ENCODE measurements around the gene RANBP9. TPM values are rescaled to one million over a fixed set of nuclear protein-coding genes. Genes with fewer than 3 reads are reported as not detected.

Gene RANBP9
- total RNA-seq, 1 experiment from 2014 or later, result 17.5 TPM

- no peaks in the 10 kb centered on the region for H3K9me3 ChIP-seq (ENCODE audit: low read length)
- H4K20me1 ChIP-seq (ENCODE audit: insufficient read depth, low read depth, low read length), result peaks cover 62% of the 10 kb centered on the region
- no peak overlapping the region for H3K4me3 ChIP-seq (ENCODE audit: low read length)
- H3K79me2 ChIP-seq (ENCODE audit: low read length), result peaks cover 62% of the 10 kb centered on the region
- H3K36me3 ChIP-seq (ENCODE audit: insufficient read depth, low read length), result no peaks in the 10 kb centered on the region
- no peak overlapping the region for H3K27ac ChIP-seq (ENCODE audit: low read length)
- H3K4me1 ChIP-seq (ENCODE audit: low read length), result peaks cover 17% of the 10 kb centered on the region; the same call in 1 of the 2 replicates
- H3K9me2 ChIP-seq (replicated peaks; ENCODE audit: insufficient read depth, low read length), result no peaks in the 10 kb centered on the region
- H3K4me2 ChIP-seq (ENCODE audit: low read depth, low read length, poor library complexity, severe bottlenecking), result no peak overlapping the region
- H3K27me3 ChIP-seq (ENCODE audit: low read length), result no peaks in the 10 kb centered on the region
- DNase-seq, result no peak
- no peak overlapping the region for H3K9ac ChIP-seq (ENCODE audit: low read length)
- no peak overlapping the region for H2AFZ ChIP-seq (ENCODE audit: low read length)
These were observed 8.1 kb downstream of the RANBP9 start for GRCh38 chr6:13703496-13703895.

GRCh38 chr6:13702809-13703302, 8.8 kb downstream of the RANBP9 start:
- peaks cover 62% of the 10 kb centered on the region for H3K79me2 ChIP-seq (ENCODE audit: low read length)
- H2AFZ ChIP-seq (ENCODE audit: low read length), result no peak overlapping the region
- no peak overlapping the region for H3K27ac ChIP-seq (ENCODE audit: low read length)
- H3K4me3 ChIP-seq (ENCODE audit: low read length), result no peak overlapping the region
- no peak overlapping the region for H3K4me2 ChIP-seq (ENCODE audit: low read depth, low read length, poor library complexity, severe bottlenecking)
- peaks cover 60% of the 10 kb centered on the region for H4K20me1 ChIP-seq (ENCODE audit: insufficient read depth, low read depth, low read length)
- DNase-seq, result peak; percentile 47
- no peaks in the 10 kb centered on the region for H3K9me2 ChIP-seq (replicated peaks; ENCODE audit: insufficient read depth, low read length)
- no peaks in the 10 kb centered on the region for H3K36me3 ChIP-seq (ENCODE audit: insufficient read depth, low read length)
- no peaks in the 10 kb centered on the region for H3K27me3 ChIP-seq (ENCODE audit: low read length)
- H3K9me3 ChIP-seq (ENCODE audit: low read length), result no peaks in the 10 kb centered on the region
- H3K4me1 ChIP-seq (ENCODE audit: low read length), result peaks cover 19% of the 10 kb centered on the region
- no peak overlapping the region for H3K9ac ChIP-seq (ENCODE audit: low read length)

GRCh38 chr6:13700232-13700631, 11.4 kb downstream of the RANBP9 start:
- Histone ChIP-seq H3K27ac (ENCODE audit: low read length) (no peak overlapping the region), H3K4me3 (ENCODE audit: low read length) (no peak overlapping the region), H2AFZ (ENCODE audit: low read length) (no peak overlapping the region), H3K4me2 (ENCODE audit: low read depth, low read length, poor library complexity, severe bottlenecking) (no peak overlapping the region), H3K4me1 (ENCODE audit: low read length) (peaks cover 45% of the 10 kb centered on the region), H3K27me3 (ENCODE audit: low read length) (no peaks in the 10 kb centered on the region), H4K20me1 (ENCODE audit: insufficient read depth, low read depth, low read length) (peaks cover 76% of the 10 kb centered on the region), H3K79me2 (ENCODE audit: low read length) (peaks cover 67% of the 10 kb centered on the region), H3K9me3 (ENCODE audit: low read length) (no peaks in the 10 kb centered on the region), H3K36me3 (ENCODE audit: insufficient read depth, low read length) (0 out of 2 replicates have a peak, but pooled peaks cover 8% of the 10 kb centered on the region), H3K9ac (ENCODE audit: low read length) (no peak overlapping the region), H3K9me2 (replicated peaks; ENCODE audit: insufficient read depth, low read length) (no peaks in the 10 kb centered on the region)
- no peak for DNase-seq

- H3K9ac ChIP-seq (ENCODE audit: low read length), result no peak overlapping the region
- H3K79me2 ChIP-seq (ENCODE audit: low read length), result peaks cover 74% of the 10 kb centered on the region
- H3K4me3 ChIP-seq (ENCODE audit: low read length), result no peak overlapping the region
- H4K20me1 ChIP-seq (ENCODE audit: insufficient read depth, low read depth, low read length), result peaks cover 86% of the 10 kb centered on the region
- no peaks in the 10 kb centered on the region for H3K9me2 ChIP-seq (replicated peaks; ENCODE audit: insufficient read depth, low read length)
- H3K27ac ChIP-seq (ENCODE audit: low read length), result no peak overlapping the region
- peaks cover 52% of the 10 kb centered on the region for H3K4me1 ChIP-seq (ENCODE audit: low read length)
- no peak overlapping the region for H3K4me2 ChIP-seq (ENCODE audit: low read depth, low read length, poor library complexity, severe bottlenecking)
- H2AFZ ChIP-seq (ENCODE audit: low read length), result no peak overlapping the region
- no peaks in the 10 kb centered on the region for H3K27me3 ChIP-seq (ENCODE audit: low read length)
- H3K36me3 ChIP-seq (ENCODE audit: insufficient read depth, low read length), result 0 out of 2 replicates have a peak, but pooled peaks cover 12% of the 10 kb centered on the region
- DNase-seq, result no peak
- H3K9me3 ChIP-seq (ENCODE audit: low read length), result no peaks in the 10 kb centered on the region
These were observed 12.9 kb downstream of the RANBP9 start for GRCh38 chr6:13698715-13699114.

DNA sequence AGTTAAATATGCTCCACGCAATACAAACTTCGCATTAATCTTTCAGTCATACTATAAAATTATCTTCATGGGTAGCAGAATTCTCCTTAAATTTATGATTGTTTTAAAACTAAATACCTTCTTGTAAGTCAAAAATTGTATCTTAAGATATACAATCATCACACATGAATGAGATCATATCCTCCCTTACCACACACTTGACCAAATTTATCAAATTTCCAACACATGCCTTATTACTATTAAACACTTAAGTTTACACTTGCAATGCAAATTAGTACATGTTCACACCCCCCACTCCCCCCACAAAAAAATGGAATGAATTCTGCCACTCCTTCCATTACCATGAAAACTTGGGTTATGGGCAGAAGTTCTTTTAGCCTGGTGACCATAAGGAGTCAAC, 13.8 kb downstream of the RANBP9 start:
- Histone ChIP-seq H3K36me3 (ENCODE audit: insufficient read depth, low read length) (0 out of 2 replicates have a peak, but pooled peaks cover 12% of the 10 kb centered on the region), H3K4me1 (ENCODE audit: low read length) (peaks cover 45% of the 10 kb centered on the region), H3K9me2 (replicated peaks; ENCODE audit: insufficient read depth, low read length) (no peaks in the 10 kb centered on the region), H3K79me2 (ENCODE audit: low read length) (peaks cover 74% of the 10 kb centered on the region), H3K9me3 (ENCODE audit: low read length) (no peaks in the 10 kb centered on the region), H3K27me3 (ENCODE audit: low read length) (no peaks in the 10 kb centered on the region), H3K27ac (ENCODE audit: low read length) (no peak overlapping the region), H4K20me1 (ENCODE audit: insufficient read depth, low read depth, low read length) (peaks cover 84% of the 10 kb centered on the region), H3K4me3 (ENCODE audit: low read length) (no peak overlapping the region), H2AFZ (ENCODE audit: low read length) (no peak overlapping the region), H3K4me2 (ENCODE audit: low read depth, low read length, poor library complexity, severe bottlenecking) (peak overlapping the region; percentile 48), H3K9ac (ENCODE audit: low read length) (no peak overlapping the region)
- DNase-seq, result no peak

DNA sequence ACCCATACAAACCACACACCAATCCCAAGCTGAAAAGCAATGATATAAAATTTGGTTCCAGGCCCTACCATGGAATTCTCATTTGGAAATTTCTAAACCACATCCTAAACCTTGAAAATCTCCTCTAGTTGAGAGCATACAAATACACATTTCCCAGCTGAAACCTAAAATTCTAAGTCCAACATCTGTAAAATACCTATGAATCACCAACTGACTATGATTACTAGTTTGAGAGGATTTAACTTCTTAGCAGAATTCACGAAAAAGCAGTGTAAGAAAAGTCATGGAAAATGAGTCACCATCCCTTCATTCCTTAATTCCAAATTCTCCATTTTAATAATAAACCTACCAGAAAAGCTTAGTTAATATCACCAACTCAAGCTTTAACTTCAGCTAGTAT, 15.4 kb downstream of the RANBP9 start:
- no peak for DNase-seq
- no peak overlapping the region for H3K27ac ChIP-seq (ENCODE audit: low read length)
- H3K27me3 ChIP-seq (ENCODE audit: low read length), result no peaks in the 10 kb centered on the region
- H3K4me1 ChIP-seq (ENCODE audit: low read length), result peaks cover 42% of the 10 kb centered on the region
- no peak overlapping the region for H3K4me3 ChIP-seq (ENCODE audit: low read length)
- no peak overlapping the region for H2AFZ ChIP-seq (ENCODE audit: low read length)
- H3K79me2 ChIP-seq (ENCODE audit: low read length), result peaks cover 71% of the 10 kb centered on the region
- H3K4me2 ChIP-seq (ENCODE audit: low read depth, low read length, poor library complexity, severe bottlenecking), result peak overlapping the region; percentile 48
- H3K9me2 ChIP-seq (replicated peaks; ENCODE audit: insufficient read depth, low read length), result no peaks in the 10 kb centered on the region
- H3K9ac ChIP-seq (ENCODE audit: low read length), result no peak overlapping the region
- H4K20me1 ChIP-seq (ENCODE audit: insufficient read depth, low read depth, low read length), result peaks cover 68% of the 10 kb centered on the region
- H3K36me3 ChIP-seq (ENCODE audit: insufficient read depth, low read length), result 0 out of 2 replicates have a peak, but pooled peaks cover 12% of the 10 kb centered on the region
- no peaks in the 10 kb centered on the region for H3K9me3 ChIP-seq (ENCODE audit: low read length)

DNA sequence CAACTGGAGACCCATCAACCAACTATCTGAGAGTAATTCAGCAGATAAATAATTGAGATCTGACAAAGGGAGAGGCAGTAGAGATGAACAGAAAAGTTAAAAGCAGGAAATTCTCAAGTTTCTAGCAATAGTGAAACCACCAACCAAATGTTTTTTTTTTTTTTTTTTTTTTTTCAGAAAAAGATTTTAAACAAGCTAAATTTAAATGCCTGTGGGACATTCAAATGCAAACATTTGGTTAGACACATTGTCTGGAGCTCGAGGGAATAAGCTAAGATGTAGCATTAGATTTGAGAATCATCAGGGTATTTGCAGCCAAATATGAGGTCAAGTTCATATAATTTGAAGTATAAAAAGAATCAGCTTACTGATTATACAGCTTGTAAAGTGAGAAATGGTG, 16.4 kb downstream of the RANBP9 start:
- DNase-seq, result peak; percentile 76
- no peak overlapping the region for H3K27ac ChIP-seq (ENCODE audit: low read length)

DNA sequence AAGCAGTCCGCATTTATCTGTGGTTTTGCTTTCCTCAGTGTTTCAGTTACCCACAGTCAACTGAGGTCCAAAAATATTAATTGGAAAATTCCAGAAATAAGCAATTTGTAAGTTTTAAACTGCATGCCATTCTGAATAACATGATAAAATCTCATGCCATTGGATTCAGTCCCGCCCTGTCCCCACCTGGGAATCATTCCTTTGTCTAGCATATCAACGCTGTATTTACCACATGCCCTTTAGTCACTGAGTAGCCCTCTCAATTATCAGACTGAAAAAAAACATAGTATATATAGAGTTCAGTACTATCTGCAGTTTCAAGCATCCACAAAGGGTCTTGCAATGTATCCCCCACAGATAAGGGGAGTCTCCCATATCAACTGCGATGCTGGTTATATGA, 17.1 kb downstream of the RANBP9 start:
- Histone ChIP-seq H3K36me3 (ENCODE audit: insufficient read depth, low read length) (0 out of 2 replicates have a peak, but pooled peaks cover 12% of the 10 kb centered on the region), H3K9me2 (replicated peaks; ENCODE audit: insufficient read depth, low read length) (no peaks in the 10 kb centered on the region), H4K20me1 (ENCODE audit: insufficient read depth, low read depth, low read length) (peaks cover 55% of the 10 kb centered on the region), H3K9me3 (ENCODE audit: low read length) (no peaks in the 10 kb centered on the region), H3K4me1 (ENCODE audit: low read length) (peaks cover 42% of the 10 kb centered on the region), H3K79me2 (ENCODE audit: low read length) (peaks cover 63% of the 10 kb centered on the region), H2AFZ (ENCODE audit: low read length) (no peak overlapping the region), H3K27me3 (ENCODE audit: low read length) (no peaks in the 10 kb centered on the region), H3K4me3 (ENCODE audit: low read length) (no peak overlapping the region), H3K9ac (ENCODE audit: low read length) (no peak overlapping the region), H3K4me2 (ENCODE audit: low read depth, low read length, poor library complexity, severe bottlenecking) (no peak overlapping the region), H3K27ac (ENCODE audit: low read length) (no peak overlapping the region)
- no peak for DNase-seq

More for the DNA sequence above, 16.4 kb downstream of the RANBP9 start:
- Histone ChIP-seq H3K27me3 (ENCODE audit: low read length) (no peaks in the 10 kb centered on the region), H3K4me1 (ENCODE audit: low read length) (peaks cover 42% of the 10 kb centered on the region), H2AFZ (ENCODE audit: low read length) (no peak overlapping the region), H3K9me3 (ENCODE audit: low read length) (no peaks in the 10 kb centered on the region), H3K4me3 (ENCODE audit: low read length) (no peak overlapping the region), H4K20me1 (ENCODE audit: insufficient read depth, low read depth, low read length) (peaks cover 59% of the 10 kb centered on the region), H3K36me3 (ENCODE audit: insufficient read depth, low read length) (0 out of 2 replicates have a peak, but pooled peaks cover 12% of the 10 kb centered on the region), H3K9me2 (replicated peaks; ENCODE audit: insufficient read depth, low read length) (no peaks in the 10 kb centered on the region), H3K79me2 (ENCODE audit: low read length) (peaks cover 64% of the 10 kb centered on the region), H3K9ac (ENCODE audit: low read length) (no peak overlapping the region), H3K4me2 (ENCODE audit: low read depth, low read length, poor library complexity, severe bottlenecking) (peak overlapping the region; percentile 48)

Data from Karpas-422 (cell line).